GM12873 (cell line): Measurements from ENCODE around the gene SLC4A1AP.

Experiments
- CTCF ChIP-seq: IDR thresholded peaks from 2 replicates; pipeline ENCODE4 v1.5.1; 2012; ENCODE audit warnings: low read depth, mild to moderate bottlenecking, moderate library complexity, low read length, control low read depth; ENCODE audit not compliant: insufficient read depth; ENCODE audit errors: missing control alignments

The SLC4A1AP gene

GRCh38 chr2:27736031-27736889 is 72.6 kb downstream of the SLC4A1AP start:
- no peak for TF ChIP-seq CTCF

GRCh38 chr2:27736890-27737204 is 73.2 kb downstream of the SLC4A1AP start:
- TF ChIP-seq CTCF = no peak

- no peak for TF ChIP-seq CTCF
These were observed 74.1 kb downstream of the SLC4A1AP start for GRCh38 chr2:27737676-27738348.

DNA sequence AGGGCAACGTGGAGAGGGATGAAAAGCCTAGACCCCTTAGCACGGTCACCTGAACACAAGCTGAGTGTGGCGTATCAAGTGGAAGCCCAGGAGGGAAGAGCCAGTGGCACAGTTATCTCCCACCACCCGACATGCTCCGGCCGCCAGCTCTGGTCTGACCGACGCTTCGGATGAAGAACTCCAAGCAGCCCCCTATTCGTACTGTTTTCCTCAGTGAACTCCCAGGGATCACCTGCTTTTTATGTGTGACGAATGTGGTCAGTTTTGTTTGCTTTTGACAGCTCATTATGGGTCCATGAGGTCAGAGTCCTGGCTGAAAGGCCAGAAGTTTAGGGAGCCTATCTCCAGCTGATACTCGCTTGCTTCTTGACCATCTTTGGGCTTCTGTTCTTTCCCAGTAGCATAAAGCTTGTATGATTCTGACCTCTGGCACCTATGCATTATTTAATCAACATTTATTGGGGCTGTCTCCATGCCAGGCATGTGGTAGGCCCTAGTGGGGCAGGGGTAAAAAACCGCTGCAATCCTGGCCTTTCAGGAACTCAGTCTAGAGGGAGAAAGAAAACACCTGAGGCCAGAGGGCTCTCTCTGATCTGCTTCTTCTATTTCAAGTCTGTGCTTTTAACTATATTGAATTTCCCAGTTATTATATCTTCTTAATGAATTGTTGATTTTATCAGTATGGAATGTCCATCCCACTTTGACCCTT is 74.8 kb downstream of the SLC4A1AP start:
- TF ChIP-seq CTCF = no peak

DNA sequence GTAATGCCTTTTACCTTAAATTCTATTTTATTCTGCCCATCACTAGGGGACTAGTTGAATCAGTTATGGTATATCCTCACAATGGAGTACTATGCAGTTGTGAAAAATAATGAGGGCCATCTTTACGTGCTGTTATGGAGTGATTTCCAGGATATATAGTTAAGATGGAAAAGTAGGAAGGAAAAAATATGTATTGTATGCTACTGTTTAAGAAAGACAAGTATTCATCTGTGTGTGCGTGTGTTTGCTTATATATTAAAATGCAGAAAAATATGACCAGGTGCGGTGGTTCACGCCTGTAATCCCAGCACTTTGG is 75.3 kb downstream of the SLC4A1AP start:
- no peak for TF ChIP-seq CTCF

DNA sequence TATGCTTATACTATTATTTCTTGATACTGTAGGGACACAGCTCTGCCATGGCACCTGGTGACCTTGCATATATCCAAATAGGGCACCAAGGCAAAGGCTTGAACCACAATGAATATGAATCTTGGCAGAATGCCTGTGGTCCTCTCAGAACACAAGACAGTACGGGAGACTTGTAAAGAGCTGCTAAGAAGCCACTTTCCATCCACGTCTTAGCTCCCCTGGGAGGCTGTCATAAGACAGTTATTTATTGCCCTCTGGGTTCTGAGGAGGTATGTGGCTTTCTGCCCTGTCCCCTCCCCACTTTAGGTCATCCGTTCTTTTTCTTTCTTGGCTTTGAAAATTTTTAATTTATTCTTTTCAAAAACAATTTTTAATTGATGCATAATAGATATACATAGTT is 78.0 kb downstream of the SLC4A1AP start:
- TF ChIP-seq CTCF = no peak

DNA sequence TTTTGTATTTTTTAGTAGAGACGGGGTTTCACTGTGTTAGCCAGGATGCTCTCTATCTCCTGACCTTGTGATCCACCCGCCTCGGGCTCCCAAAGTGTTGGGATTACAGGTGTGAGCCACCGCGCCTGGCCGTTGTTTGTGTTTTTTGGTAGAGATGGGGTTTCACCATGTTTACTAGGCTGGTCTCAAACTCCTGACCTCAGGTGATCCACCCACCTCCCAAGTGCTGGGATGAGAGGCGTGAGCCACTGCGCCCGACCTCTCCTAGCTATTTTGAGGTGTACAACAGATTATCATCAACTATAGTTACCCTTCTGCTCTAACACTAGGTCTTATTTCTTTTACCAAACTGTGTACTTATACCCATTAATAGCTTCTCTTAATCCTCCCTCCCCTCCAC is 78.9 kb downstream of the SLC4A1AP start:
- no peak for TF ChIP-seq CTCF
